A549 (cell line): Measurements from ENCODE around the gene SLC22A23. TPM values are rescaled to one million over a fixed set of nuclear protein-coding genes. Genes with fewer than 3 reads are reported as not detected.

ENCODE experiments used
- ATAC-seq, 2 experiments: fragments of 200-7000 bp in 1 of 2; fragments of >200 bp in 1 of 2; cut with Nextera tagmentation in 1 of 2; cut with Tn5 transposase in 1 of 2; 3 replicates each; pipeline versions ENCODE4 v1.8.0 to v1.9.1; 2018 to 2020; ENCODE audit warnings: mild to moderate bottlenecking in 1 of 2, moderate library complexity in 1 of 2
- CTCF ChIA-PET: fragments of 300-600 bp; sonication (Branson Sonifier 250); formaldehyde crosslinking; extraction: SDS; loops from one replicate; lab custom pipeline; 2021; ENCODE audit warnings: antibody characterized with exemption, inconsistent platforms; lab: Yijun Ruan, JAX
- POLR2A ChIA-PET: fragments of 350-600 bp; formaldehyde crosslinking; extraction: SDS; loops from one replicate; lab custom pipeline; 2021; ENCODE audit warnings: antibody characterized with exemption, inconsistent platforms; lab: Yijun Ruan, JAX
- DNase-seq, 2 experiments: peaks; one replicate each; pipeline versions ENCODE4 v3.0.0 to v3.0.0-alpha.2; 2011 to 2016; ENCODE audit warnings: low read depth in 1 of 2, low spot score in 1 of 2
- FAIRE-seq: peaks from 2 replicates; lab custom pipeline; 2011; peaks lifted over from hg19 to GRCh38; lab: Jason Lieb, UNC
- H3K27ac ChIP-seq, 2 experiments: fragments of >200 bp; sonication (Bioruptor Twin); formaldehyde crosslinking; 3 replicates each; pipeline ENCODE4 v1.5.1; 2016 to 2017
- H3K4me1 ChIP-seq: fragments of >200 bp; sonication (Bioruptor Twin); formaldehyde crosslinking; 3 replicates; pipeline ENCODE4 v1.6.1; 2016
- H3K4me2 ChIP-seq: fragments of >200 bp; sonication (Bioruptor Twin); formaldehyde crosslinking; 3 replicates; pipeline ENCODE4 v1.6.1; 2016
- H3K4me3 ChIP-seq: fragments of >200 bp; sonication (Bioruptor Twin); formaldehyde crosslinking; 3 replicates; pipeline ENCODE4 v1.5.1; 2016
- H3K9me3 ChIP-seq: fragments of >200 bp; sonication (Bioruptor Twin); formaldehyde crosslinking; 3 replicates; pipeline ENCODE4 v1.6.1; 2016
- ATOH8 ChIP-seq: fragments of 250-450 bp; sonication (Bioruptor Pico); IDR thresholded peaks from 2 replicates; pipeline ENCODE4 v1.5.0; 2020; ENCODE audit warnings: low read depth, mild to moderate bottlenecking, moderate library complexity
- CEBPB ChIP-seq, 2 experiments: fragments of >200 bp in 1 of 2; sonication (Bioruptor Twin) in 1 of 2; formaldehyde crosslinking in 1 of 2; IDR thresholded peaks; 2 replicates each; pipeline ENCODE4 v1.6.1; 2012 to 2016
- CHD4 ChIP-seq: fragments of 200-600 bp; sonication (generic); IDR thresholded peaks from 2 replicates; pipeline ENCODE4 v1.6.1; 2016; ENCODE audit warnings: antibody characterized with exemption, mild to moderate bottlenecking, borderline replicate concordance
- EHMT2 ChIP-seq: fragments of 200-600 bp; sonication (generic); IDR thresholded peaks from 2 replicates; pipeline ENCODE4 v1.6.1; 2016; ENCODE audit warnings: antibody characterized with exemption, low read depth, mild to moderate bottlenecking, moderate library complexity
- EP300 ChIP-seq, 2 experiments: fragments of >200 bp; sonication (Bioruptor Twin); formaldehyde crosslinking; IDR thresholded peaks; 2 replicates in 1 of 2; 3 replicates in 1 of 2; pipeline ENCODE4 v1.6.1; 2016 to 2017
- FOSL2 ChIP-seq, 2 experiments: fragments of 450-650 bp in 1 of 2; fragments of >200 bp in 1 of 2; sonication (Bioruptor Twin) in 1 of 2; formaldehyde crosslinking; IDR thresholded peaks; 2 replicates each; pipeline versions ENCODE4 v1.5.0 to v1.6.1; 2016 to 2020; ENCODE audit warnings: mild to moderate bottlenecking in 1 of 2, moderate library complexity in 1 of 2
- HES2 ChIP-seq: fragments of >200 bp; sonication (Bioruptor Twin); formaldehyde crosslinking; IDR thresholded peaks from 2 replicates; pipeline ENCODE4 v1.6.1; 2016
- JUN ChIP-seq, 2 experiments: fragments of >200 bp; sonication (Bioruptor Twin); formaldehyde crosslinking; IDR thresholded peaks; 2 replicates in 1 of 2; 3 replicates in 1 of 2; pipeline ENCODE4 v1.6.1; 2016 to 2017
- JUNB ChIP-seq: fragments of >200 bp; sonication (Bioruptor Twin); formaldehyde crosslinking; IDR thresholded peaks from 2 replicates; pipeline ENCODE4 v1.6.1; 2016
- KDM1A ChIP-seq: fragments of 200-600 bp; sonication (generic); IDR thresholded peaks from 2 replicates; pipeline ENCODE4 v1.6.1; 2016; ENCODE audit warnings: low read depth, mild to moderate bottlenecking
- MAFK ChIP-seq: fragments of 450-650 bp; IDR thresholded peaks from 2 replicates; pipeline ENCODE4 v1.6.1; 2014; ENCODE audit not compliant: partially characterized antibody
- NPAS2 ChIP-seq: fragments of 250-450 bp; sonication (Bioruptor Pico); IDR thresholded peaks from 2 replicates; pipeline ENCODE4 v1.8.0; 2022; ENCODE audit warnings: mild to moderate bottlenecking, moderate library complexity, borderline replicate concordance
- PBX3 ChIP-seq: IDR thresholded peaks from 2 replicates; pipeline ENCODE4 v1.6.1; 2012
- REST ChIP-seq: fragments of 200-600 bp; sonication (generic); IDR thresholded peaks from 2 replicates; pipeline ENCODE4 v1.6.1; 2016; ENCODE audit warnings: antibody characterized with exemption, mild to moderate bottlenecking, moderate library complexity
- SMC3 ChIP-seq: fragments of >200 bp; sonication (Bioruptor Twin); formaldehyde crosslinking; IDR thresholded peaks from 3 replicates; pipeline ENCODE4 v1.6.1; 2018; ENCODE audit warnings: inconsistent platforms
- SREBF2 ChIP-seq: fragments of 450-650 bp; IDR thresholded peaks from 2 replicates; pipeline ENCODE4 v1.6.1; 2014; ENCODE audit warnings: mild to moderate bottlenecking, moderate library complexity
- USF2 ChIP-seq: fragments of 450-650 bp; IDR thresholded peaks from 2 replicates; pipeline ENCODE4 v1.6.1; 2014; ENCODE audit warnings: antibody characterized with exemption
- WGBS: methylation state at CpG from one replicate; pipeline ENCODE4 v1.1.6; 2017; ENCODE audit errors: missing lambda C conversion rate; 5-methylcytosine and 5-hydroxymethylcytosine counted together
- polyA plus RNA-seq, 4 experiments: library from polyadenylated mRNA; depleted of rRNA in 3 of 4; stranded (reverse); fragments of >200 nt; fragmentation: RNase III in 1 of 4; extraction: RNeasy Plus Mini Kit Qiagen cat#74134 plus additional on column Dnase treatment in 1 of 4; gene quantifications; 2 replicates in 3 of 4; 3 replicates in 1 of 4; pipeline ENCODE4 v1.2.3, GENCODE V29; 2011 to 2017

The SLC22A23 gene
- polyA plus RNA-seq, 2 of the 4 experiments (the other 2 are of a cell fraction): 4.4 to 6.2 TPM

- DNase-seq (no peak), ATAC-seq (no peak), FAIRE-seq (no peak)
- Histone ChIP-seq H3K4me3 (no peak overlapping the region), H3K4me2 (peak overlapping the region; percentile 78; the same call in 2 of the 3 replicates), H3K9me3 (no peaks in the 10 kb centered on the region), H3K27ac (peak overlapping the region in 1 of 2 experiments; percentile 80; a peak in 3 of 6 replicates), H3K4me1 (peaks cover 91% of the 10 kb centered on the region)
- ChIA-PET CTCF (no interaction called here), POLR2A (no interaction called here)
- 75% methylated on average over 8 of the region's 9 CpGs for WGBS
- TF ChIP-seq USF2 (no peak), NPAS2 (no peak), PBX3 (no peak), CHD4 (no peak), ATOH8 (CRISPR knock-in tag) (no peak), SREBF2 (no peak), KDM1A (no peak)
These were observed 50.5 kb downstream of the SLC22A23 start for GRCh38 chr6:3406362-3406821.

GRCh38 chr6:3405679-3406078 lies 51.2 kb downstream of the SLC22A23 start:
- TF ChIP-seq SMC3: 0 out of 3 replicates have a peak, but pooled peaks have one; percentile 11
- TF ChIP-seq HES2: 0 out of 2 replicates have a peak, but pooled peaks have one; percentile 12
- peak; percentile 51 to 58 for TF ChIP-seq CEBPB (IDR thresholded peaks at IDR 0.05)
- TF ChIP-seq CHD4: no peak
- no peak for TF ChIP-seq REST
- no peak for TF ChIP-seq FOSL2 (IDR thresholded peaks at IDR 0.05)
- TF ChIP-seq FOSL2 (CRISPR knock-in tag; IDR thresholded peaks at IDR 0.05): peak; percentile 23; the same call in 1 of the 2 replicates
- peak; percentile 68 for TF ChIP-seq MAFK
- TF ChIP-seq EP300 (IDR thresholded peaks at IDR 0.05): peak in 1 of 2 experiments; percentile 17; a peak in 2 of 5 replicates
- FAIRE-seq (no peak), ATAC-seq (no peak), DNase-seq (peak in 1 of 2 experiments; percentile 38)
- ChIA-PET CTCF (no interaction called here), POLR2A (no interaction called here)
- Histone ChIP-seq H3K27ac (peak overlapping the region; percentile 54 to 80; a peak in 5 of 6 replicates), H3K4me3 (no peak overlapping the region), H3K4me2 (peak overlapping the region; percentile 78), H3K9me3 (no peaks in the 10 kb centered on the region), H3K4me1 (peaks cover 87% of the 10 kb centered on the region)

GRCh38 chr6:3405182-3405518 lies 51.7 kb downstream of the SLC22A23 start:
- H3K27ac ChIP-seq: peak overlapping the region; percentile 54 to 80; a peak in 5 of 6 replicates
- H3K4me3 ChIP-seq: no peak overlapping the region
- 79% methylated on average over 11 of the region's 11 CpGs for WGBS
- no peak for FAIRE-seq
- DNase-seq: no peak
- ChIA-PET POLR2A (no interaction called here), CTCF (no interaction called here)
- TF ChIP-seq JUN (IDR thresholded peaks at IDR 0.05) (no peak), PBX3 (no peak), CHD4 (no peak), JUNB (no peak), EHMT2 (no peak)
- peak overlapping the region; percentile 78 for H3K4me2 ChIP-seq
- no peak for ATAC-seq
- no peaks in the 10 kb centered on the region for H3K9me3 ChIP-seq
- peaks cover 86% of the 10 kb centered on the region for H3K4me1 ChIP-seq
